ENCODE measurements around the gene GPC6.
A peak's percentile ranks its signal among the peaks of the same experiment; 100 is the strongest.

- TF ChIP-seq CTCF (IDR thresholded peaks at IDR 0.05) (no peak), GATA2 (CRISPR knock-in tag; IDR thresholded peaks at IDR 0.05) (peak; percentile 56), NRF1 (IDR thresholded peaks at IDR 0.05; ENCODE audit: low read depth, low read length) (no peak), ZBTB33 (IDR thresholded peaks at IDR 0.05; ENCODE audit: borderline replicate concordance, low read depth) (no peak)
Measured at GRCh38 chr13:93450761-93451160, 224.2 kb downstream of the GPC6 start.
